NCI-H82 treated with DMSO at 0.1 percent for 48 hours (cell line): ENCODE measurements around the gene GOLGA6C.
"Not testable (repeated sequence)": the region's sequence is repeated elsewhere in the genome, so short reads cannot be mapped to it uniquely, and the experiment has no call there.

Experiments used
- DNase-seq: peaks from one replicate; lab custom pipeline; 2025; ENCODE audit not compliant: unreplicated experiment; lab: John Stamatoyannopoulos, UW

GOLGA6C gene

GRCh38 chr15:75313116-75313845 is 55.1 kb downstream of the GOLGA6C start:
- no peak for DNase-seq

DNA sequence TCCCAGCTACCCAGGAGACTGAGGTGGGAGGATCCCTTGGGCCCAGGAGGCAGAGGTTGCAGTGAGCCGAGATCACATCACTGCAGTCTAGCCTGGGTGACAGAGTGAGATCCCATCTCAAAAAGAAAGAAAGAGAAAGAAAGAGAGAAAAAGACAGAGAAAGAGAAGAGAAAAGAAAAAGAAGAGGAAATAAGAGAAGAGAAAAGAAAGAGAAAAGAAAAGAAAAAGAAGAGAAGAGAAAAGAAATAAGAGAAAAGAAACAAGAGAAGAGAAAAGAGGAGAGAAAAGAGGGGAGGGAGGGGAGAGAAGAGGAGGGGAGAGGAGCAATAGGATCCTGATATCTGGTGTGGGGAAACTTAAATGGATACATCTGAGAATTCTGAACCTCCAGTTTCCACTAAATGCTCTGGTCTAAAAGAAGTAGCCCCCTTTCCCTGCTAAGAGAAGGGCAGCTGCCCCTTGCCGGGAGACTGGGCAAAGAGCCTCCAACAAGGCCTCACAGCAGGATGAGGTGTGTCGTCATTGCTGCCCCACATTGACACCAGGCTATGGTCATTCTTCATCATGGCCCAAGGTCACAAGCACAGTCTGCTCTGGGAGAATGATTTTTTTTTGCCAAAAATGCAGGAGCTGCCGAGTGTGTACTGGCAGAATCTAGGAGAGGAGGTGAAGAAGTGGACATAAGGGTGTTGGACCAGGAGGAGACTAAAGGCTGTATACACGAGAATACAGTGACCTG is 56.6 kb downstream of the GOLGA6C start:
- DNase-seq: no peak

DNA sequence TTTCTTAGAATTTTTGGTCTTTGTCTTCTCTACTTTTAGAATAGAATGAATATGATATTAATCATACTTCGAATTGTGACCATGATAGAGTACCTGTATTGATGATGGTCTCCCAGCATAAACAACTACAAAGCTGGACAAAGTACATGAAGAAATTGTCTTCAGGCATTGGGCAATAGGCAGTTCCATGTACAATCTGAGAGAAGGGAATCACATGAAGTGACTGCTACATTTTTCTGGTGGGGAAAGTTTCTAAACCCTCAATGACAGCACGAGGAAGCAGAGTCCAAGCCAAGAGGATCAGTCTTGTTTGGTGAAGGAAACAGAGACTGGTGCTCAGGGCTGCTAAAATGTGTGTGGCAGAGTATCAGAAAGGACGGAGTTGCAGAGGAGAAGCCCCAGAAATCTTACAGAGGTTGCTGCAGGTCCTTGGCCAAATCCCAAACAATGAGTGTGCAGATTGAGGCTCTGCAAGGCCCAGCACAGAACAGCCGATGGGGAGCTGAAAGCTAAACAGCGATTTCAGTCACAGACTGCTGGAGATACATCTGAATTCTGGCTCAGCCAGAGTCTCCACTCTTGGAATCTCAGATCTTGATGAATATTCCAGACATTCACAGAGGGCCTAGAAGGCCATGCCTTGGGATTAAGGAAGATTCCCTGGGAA is 61.2 kb downstream of the GOLGA6C start:
- not testable (repeated sequence) for DNase-seq
